Spinal cord (tissue), 10 donors: ENCODE results near the gene HPS5. TPM values are rescaled to one million over a fixed set of nuclear protein-coding genes. Genes with fewer than 3 reads are reported as not detected.
"Not testable (repeated sequence)": the region's sequence is repeated elsewhere in the genome, so short reads cannot be mapped to it uniquely, and the experiment has no call there.

Experiments
- DNase-seq, 6 donors: peaks; one replicate each; pipeline versions ENCODE4 v3.0.0 to v3.0.0-alpha.2; 2013 to 2015; ENCODE audit warnings: low spot score in 6 of 6, low read depth in 4 of 6
- H3K27ac ChIP-seq: one replicate; pipeline ENCODE4 v1.5.1; 2013; ENCODE audit warnings: low read depth, low read length, control low read depth
- H3K27me3 ChIP-seq: one replicate; pipeline ENCODE4 v1.6.1; 2013; ENCODE audit warnings: low read length; ENCODE audit not compliant: control insufficient read depth, insufficient read depth
- H3K36me3 ChIP-seq: one replicate; pipeline ENCODE4 v1.6.1; 2013; ENCODE audit warnings: low read length; ENCODE audit not compliant: control insufficient read depth, insufficient read depth
- H3K4me1 ChIP-seq: one replicate; pipeline ENCODE4 v1.6.1; 2013; ENCODE audit warnings: low read length; ENCODE audit not compliant: control insufficient read depth, insufficient read depth
- H3K4me3 ChIP-seq: one replicate; pipeline ENCODE4 v1.5.1; 2013; ENCODE audit warnings: low read depth, low read length, control low read depth
- H3K9me3 ChIP-seq: one replicate; pipeline ENCODE4 v1.6.1; 2013; ENCODE audit warnings: low read length; ENCODE audit not compliant: control insufficient read depth, insufficient read depth
- WGBS: methylation state at CpG from one replicate; pipeline ENCODE4 v1.1.5; 2013; ENCODE audit warnings: missing lambda C conversion rate; ENCODE audit not compliant: insufficient coverage; 5-methylcytosine and 5-hydroxymethylcytosine counted together
- polyA plus RNA-seq, 2 donors: library from polyadenylated mRNA; unstranded; fragments of 120-200 nt; gene quantifications; one replicate each; pipeline ENCODE4 v1.2.1, GENCODE V29; 2013; ENCODE audit not compliant: insufficient read length in 2 of 2
- total RNA-seq, 2 donors: library from RNA; depleted of rRNA in 1 of 2; stranded (reverse); fragments of 120-200 nt in 1 of 2; fragments of >200 nt in 1 of 2; gene quantifications; one replicate each; pipeline versions ENCODE4 v1.2.3 to v1.2.4, GENCODE V29; 2013 to 2014
- donor health status: healthy.

Gene HPS5
- total and polyA plus RNA-seq, 4 donors, result 14.5 to 80.3 (median 27.5) TPM

- DNase-seq, result no peak
- no peak overlapping the region for H3K4me3 ChIP-seq
- no peaks in the 10 kb centered on the region for H3K4me1 ChIP-seq
- no peak overlapping the region for H3K27ac ChIP-seq
- no peaks in the 10 kb centered on the region for H3K27me3 ChIP-seq
- no CpG with 5 or more reads among the region's 1 CpG for WGBS
- H3K36me3 ChIP-seq, result peaks cover 41% of the 10 kb centered on the region
- H3K9me3 ChIP-seq, result no peaks in the 10 kb centered on the region
Observed at GRCh38 chr11:18285841-18286240, 36.1 kb downstream of the HPS5 start.

DNA sequence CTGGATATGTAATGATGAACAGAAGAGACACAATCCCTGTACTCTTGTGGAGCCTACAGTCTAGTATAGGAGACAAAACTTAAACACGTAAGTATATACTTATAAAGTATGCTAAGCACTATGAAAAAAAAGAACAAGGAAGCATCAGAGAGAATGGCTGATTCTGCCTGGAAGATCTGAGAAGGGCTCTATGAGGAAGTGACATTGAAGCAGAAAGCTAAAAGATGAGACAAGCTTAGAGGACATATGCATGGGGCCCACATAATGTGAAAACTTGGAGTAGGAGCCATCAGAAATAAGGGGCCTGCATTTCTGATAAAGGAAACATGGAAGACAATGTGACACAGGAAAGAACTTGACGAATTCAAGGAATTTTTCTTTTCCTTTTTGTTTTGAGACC is 39.3 kb downstream of the HPS5 start:
- H3K4me3 ChIP-seq, result no peak overlapping the region
- H3K27me3 ChIP-seq, result no peaks in the 10 kb centered on the region
- peaks cover 39% of the 10 kb centered on the region for H3K36me3 ChIP-seq
- no peaks in the 10 kb centered on the region for H3K4me1 ChIP-seq
- H3K9me3 ChIP-seq, result no peaks in the 10 kb centered on the region
- no peak for DNase-seq
- no peak overlapping the region for H3K27ac ChIP-seq
- WGBS, result no CpG with 5 or more reads among the region's 2 CpGs

DNA sequence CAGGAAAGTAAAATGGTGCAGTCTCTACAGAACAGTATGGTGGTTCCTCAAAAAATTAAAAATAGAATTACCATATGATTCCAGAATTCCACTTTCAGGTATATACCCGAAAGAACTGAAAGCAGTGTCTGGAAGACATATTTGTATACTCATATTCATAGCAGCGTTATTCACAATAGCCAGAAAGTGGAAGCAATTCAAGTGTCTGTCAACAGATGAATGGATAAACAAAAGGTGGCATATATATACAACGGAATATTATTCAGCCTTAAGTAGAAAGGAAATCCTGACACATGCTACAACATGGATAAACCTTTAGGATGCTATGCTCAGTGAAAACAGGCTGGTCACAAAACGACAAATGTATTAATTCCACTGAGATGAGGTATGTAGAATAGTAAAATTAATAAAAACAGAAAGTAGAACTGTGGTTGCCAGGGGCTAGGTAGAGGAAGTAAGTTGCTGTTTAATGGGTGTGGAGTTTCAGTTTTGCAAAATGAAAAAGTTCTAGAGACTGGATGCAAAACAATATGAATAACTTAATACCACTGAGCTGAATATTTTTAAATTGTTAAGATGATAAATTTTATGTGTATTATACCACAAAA is 41.4 kb downstream of the HPS5 start:
- WGBS, result 89% methylated on average over 1 of the region's 4 CpGs
- Histone ChIP-seq H3K36me3 (peaks cover 34% of the 10 kb centered on the region), H3K9me3 (no peaks in the 10 kb centered on the region), H3K4me1 (no peaks in the 10 kb centered on the region), H3K4me3 (no peak overlapping the region), H3K27me3 (no peaks in the 10 kb centered on the region), H3K27ac (no peak overlapping the region)
- DNase-seq, result no peak

- H3K4me1 ChIP-seq, result no peaks in the 10 kb centered on the region
- no peak overlapping the region for H3K4me3 ChIP-seq
- WGBS, result 83% methylated on average over 1 of the region's 5 CpGs
- no peaks in the 10 kb centered on the region for H3K9me3 ChIP-seq
- no peak overlapping the region for H3K27ac ChIP-seq
- no peak for DNase-seq
- H3K27me3 ChIP-seq, result no peaks in the 10 kb centered on the region
- H3K36me3 ChIP-seq, result peaks cover 24% of the 10 kb centered on the region
Observed at GRCh38 chr11:18277565-18278271, 44.2 kb downstream of the HPS5 start.

DNA sequence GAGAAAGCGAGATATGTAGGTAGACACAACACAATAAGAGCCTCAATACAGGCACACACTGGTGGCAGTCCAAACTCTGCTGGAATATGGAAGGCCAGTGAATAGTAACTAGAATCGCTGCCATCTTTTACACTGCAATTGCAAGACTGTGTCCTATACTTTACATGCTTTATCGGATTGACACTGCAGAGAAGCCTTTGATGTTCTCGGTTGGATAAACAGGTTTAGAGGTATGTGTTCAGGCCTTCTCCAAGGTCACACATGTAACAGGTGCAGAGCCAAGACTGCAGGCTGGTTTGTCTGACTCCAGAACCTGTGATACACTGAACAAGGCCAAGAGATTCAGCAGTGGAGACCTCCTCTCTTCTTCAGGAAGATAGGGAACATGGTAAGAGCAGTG is 50.7 kb downstream of the HPS5 start:
- H3K9me3 ChIP-seq, result no peaks in the 10 kb centered on the region
- DNase-seq, result no peak
- H3K27me3 ChIP-seq, result no peaks in the 10 kb centered on the region
- WGBS, result 100% methylated on average over 1 of the region's 4 CpGs
- no peaks in the 10 kb centered on the region for H3K36me3 ChIP-seq
- no peaks in the 10 kb centered on the region for H3K4me1 ChIP-seq
- no peak overlapping the region for H3K4me3 ChIP-seq
- H3K27ac ChIP-seq, result no peak overlapping the region

DNA sequence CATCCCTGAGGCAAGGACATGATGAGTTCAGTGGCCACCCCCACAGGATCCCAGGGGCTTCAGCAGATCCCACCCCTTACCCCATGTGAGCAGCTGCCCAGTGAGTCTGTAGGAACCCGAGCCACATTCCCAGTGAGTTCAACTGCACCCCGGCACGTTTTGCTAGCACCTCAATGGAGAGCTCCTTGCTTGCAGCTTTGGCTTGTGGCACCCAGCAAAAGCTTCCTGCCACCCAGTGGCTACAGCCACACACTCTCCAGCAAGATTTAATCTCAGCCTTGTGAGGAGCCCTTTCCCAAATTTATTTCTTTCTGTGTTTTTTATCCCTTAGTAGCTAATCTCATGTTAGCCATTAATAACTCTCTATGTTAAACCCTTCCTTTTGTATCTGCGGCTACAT is 51.8 kb downstream of the HPS5 start:
- 47% methylated on average over 4 of the region's 4 CpGs for WGBS

DNA sequence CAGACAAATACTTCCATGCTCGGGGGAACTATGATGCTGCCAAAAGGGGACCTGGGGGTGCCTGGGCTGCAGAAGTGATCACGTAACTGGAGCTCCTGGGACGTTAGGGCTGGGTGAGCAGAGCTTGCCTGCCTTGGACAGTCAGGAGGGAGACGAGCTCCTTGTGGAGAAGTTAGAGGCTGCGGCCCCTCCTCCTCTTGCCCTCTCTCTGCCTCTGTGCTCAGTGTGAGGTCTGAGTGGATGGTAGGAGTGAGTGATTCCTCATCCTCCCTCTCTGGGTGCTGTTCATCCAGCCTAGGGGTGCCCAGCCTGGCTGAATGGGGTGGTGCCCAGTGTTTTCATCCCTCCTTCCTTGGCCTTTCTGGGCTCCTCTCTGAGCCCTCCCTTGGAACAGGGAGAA is 52.7 kb downstream of the HPS5 start:
- H3K36me3 ChIP-seq, H3K4me1 ChIP-seq, H3K27ac ChIP-seq, H3K27me3 ChIP-seq, H3K4me3 ChIP-seq, H3K9me3 ChIP-seq, DNase-seq: not testable (repeated sequence)
- no CpG with 5 or more reads among the region's 5 CpGs for WGBS

More for the DNA sequence above, 51.8 kb downstream of the HPS5 start:
- H3K9me3 ChIP-seq, result no peaks in the 10 kb centered on the region
- no peak overlapping the region for H3K27ac ChIP-seq
- DNase-seq, result peak in 1 of 6 donors; percentile 18
- H3K36me3 ChIP-seq, result no peaks in the 10 kb centered on the region
- H3K27me3 ChIP-seq, result no peaks in the 10 kb centered on the region
- no peaks in the 10 kb centered on the region for H3K4me1 ChIP-seq
- no peak overlapping the region for H3K4me3 ChIP-seq

GRCh38 chr11:18267335-18268133 is 54.4 kb downstream of the HPS5 start:
- not testable (repeated sequence) for H3K27me3 ChIP-seq, H3K4me3 ChIP-seq, DNase-seq, H3K27ac ChIP-seq, H3K4me1 ChIP-seq, H3K36me3 ChIP-seq, H3K9me3 ChIP-seq
- WGBS, result 80% methylated on average over 1 of the region's 10 CpGs

DNA sequence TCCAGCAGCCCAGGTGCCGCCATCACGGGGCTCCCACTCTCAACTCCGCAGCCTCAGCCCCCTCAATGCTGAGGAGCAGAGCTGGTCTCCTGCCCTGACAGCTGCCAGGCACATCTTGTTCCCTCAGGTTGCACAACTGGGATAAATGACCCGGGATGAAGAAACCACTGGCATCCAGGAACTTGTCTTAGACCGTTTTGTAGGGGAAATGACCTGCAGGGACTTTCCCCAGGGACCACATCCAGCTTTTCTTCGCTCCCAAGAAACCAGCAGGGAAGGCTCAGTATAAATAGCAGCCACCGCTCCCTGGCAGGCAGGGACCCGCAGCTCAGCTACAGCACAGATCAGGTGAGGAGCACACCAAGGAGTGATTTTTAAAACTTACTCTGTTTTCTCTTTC is 56.0 kb downstream of the HPS5 start, which contains the start of gene SAA1:
Gene SAA1, plus strand, starts transcription at position 316 of the 400 bp plus-strand sequence. CDS start 624 bp downstream, outside the sequence.
- DNase-seq, result no peak
- Histone ChIP-seq H3K4me3 (no peak within 1 kb of the TSS), H3K9me3 (no peaks in the 10 kb centered on the region), H3K36me3 (no peaks in the 10 kb centered on the region), H3K27ac (no peak within 1 kb of the TSS), H3K4me1 (no peaks in the 10 kb centered on the region), H3K27me3 (no peaks in the 10 kb centered on the region)
- WGBS, result 72% methylated on average over 5 of the region's 8 CpGs
